CD4-positive, alpha-beta T cell treated with Interferon gamma for 1 hour (primary cell): ENCODE measurements around the gene RPS28.
"Not testable (repeated sequence)": the region's sequence is repeated elsewhere in the genome, so short reads cannot be mapped to it uniquely, and the experiment has no call there.

Experiments used
- DNase-seq: peaks from one replicate; pipeline ENCODE4 v3.0.0-alpha.2; 2020

RPS28 gene

GRCh38 chr19:8342684-8343482 is 21.6 kb downstream of the RPS28 start, which contains the start of gene KANK3:
TSS of gene KANK3 (minus strand) at chr19:8343262. CDS start at chr19:8337828, 5,434 bp downstream.
- peak; percentile 93 for DNase-seq

DNA sequence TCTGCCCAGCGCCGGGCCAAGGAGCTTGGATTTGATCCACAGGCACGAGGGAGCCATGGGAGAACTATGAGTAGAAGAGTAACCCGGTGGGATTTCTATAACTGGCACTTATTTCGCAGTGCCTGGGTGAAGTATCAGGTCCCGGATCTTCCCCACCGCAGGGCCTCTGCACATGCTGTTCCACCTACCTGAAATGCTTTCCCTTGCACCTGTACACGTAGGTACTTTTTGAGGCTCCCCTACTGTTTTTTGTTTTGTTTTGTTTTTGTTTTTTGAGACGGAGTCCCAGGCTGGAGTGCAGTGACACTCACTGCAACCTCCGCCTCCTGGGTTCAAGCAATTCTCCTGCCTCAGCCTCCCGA is 22.2 kb downstream of the RPS28 start:
- no peak for DNase-seq

GRCh38 chr19:8349629-8350372 is 28.5 kb downstream of the RPS28 start:
- DNase-seq = not testable (repeated sequence)

GRCh38 chr19:8352134-8352827 is 31.0 kb downstream of the RPS28 start:
- DNase-seq = no peak

- not testable (repeated sequence) for DNase-seq
These were observed 31.5 kb downstream of the RPS28 start for GRCh38 chr19:8352845-8353244.

GRCh38 chr19:8355631-8356402 is 34.5 kb downstream of the RPS28 start:
- no peak for DNase-seq

DNA sequence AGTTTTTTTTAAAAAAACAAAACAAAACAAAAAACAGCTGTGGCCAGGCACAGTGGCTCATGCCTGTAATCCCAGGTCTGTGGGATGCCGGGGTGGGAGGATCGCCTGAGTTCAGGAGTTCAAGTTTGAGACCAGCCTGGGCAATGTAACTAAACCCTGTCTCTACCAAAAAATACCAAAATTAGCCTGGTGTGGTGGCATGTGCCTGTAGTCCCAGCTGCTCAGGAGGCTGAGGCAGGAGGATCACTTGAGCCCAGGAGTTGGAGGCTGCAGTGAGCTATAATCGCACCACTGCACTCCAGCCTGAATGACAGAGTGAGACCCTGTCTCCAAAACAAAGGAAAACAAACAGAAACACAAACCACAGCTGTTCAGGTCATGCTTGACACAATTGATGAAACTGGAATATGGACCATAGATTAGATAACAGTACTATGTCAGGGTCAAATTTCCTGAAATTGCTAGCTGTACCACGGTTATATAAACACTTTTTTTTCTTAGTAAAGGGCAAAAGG is 35.8 kb downstream of the RPS28 start:
- no peak for DNase-seq

DNA sequence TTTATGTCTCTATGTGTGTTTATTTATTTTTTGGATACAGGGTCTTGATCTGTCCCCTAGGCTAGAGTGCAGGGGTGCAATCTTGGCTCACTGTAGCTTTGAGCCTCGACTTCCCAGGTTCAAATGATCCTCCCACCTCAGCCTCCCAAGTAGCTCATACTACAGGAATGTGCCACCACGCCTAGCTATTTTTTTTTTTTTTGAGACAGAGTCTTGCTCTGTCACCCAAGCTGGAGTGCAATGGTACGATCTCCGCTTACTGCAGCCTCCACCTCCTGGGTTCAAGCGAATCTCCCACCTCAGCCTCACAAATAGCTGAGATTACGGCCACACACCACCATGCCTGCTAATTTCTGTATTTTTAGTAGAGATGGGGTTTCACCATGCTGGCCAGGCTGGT is 37.7 kb downstream of the RPS28 start:
- no peak for DNase-seq

- no peak for DNase-seq
These were observed 38.9 kb downstream of the RPS28 start for GRCh38 chr19:8360196-8360595.

DNA sequence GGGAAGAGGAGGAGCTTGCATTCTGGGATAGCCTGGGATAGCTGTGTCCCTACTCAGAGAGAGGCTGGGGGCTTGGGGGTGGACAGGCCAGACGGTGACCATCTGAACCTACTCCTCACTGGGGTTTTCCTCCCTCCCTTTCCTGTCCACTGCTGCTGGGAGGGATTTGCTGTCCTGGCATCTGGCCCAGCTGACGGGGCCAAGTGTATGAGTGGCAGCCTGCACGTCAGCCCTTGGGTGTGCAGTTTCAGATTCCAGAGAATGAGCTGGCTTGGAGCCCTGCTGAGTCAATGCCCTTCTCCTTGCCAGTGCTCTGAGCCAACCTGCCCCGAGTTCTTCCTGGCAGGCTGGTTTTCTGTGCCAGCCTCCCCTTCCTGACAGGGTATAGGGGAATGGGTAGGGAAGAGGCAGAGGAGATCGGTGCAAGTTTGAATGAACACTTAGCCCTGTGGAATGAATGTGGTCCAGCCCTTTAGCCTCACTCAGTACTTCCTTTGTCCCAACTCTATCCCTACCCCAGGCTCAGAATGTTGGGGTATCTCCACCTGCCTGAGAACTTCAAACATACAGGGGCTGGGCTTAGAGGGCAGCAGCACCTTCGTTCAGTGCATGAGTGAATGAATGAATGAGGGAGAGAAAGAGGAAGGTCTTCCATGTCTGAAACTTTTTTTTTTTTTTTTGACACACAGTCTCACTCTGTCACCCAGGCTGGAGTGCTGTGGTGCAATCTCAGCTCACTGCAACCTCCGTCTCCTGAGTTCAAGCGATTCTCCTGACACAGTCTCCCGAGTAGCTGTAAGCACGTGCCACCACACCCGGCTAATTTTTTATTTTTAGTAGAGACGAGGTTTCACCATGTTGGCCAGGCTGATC is 40.9 kb downstream of the RPS28 start:
- no peak for DNase-seq

GRCh38 chr19:8363803-8364771 is 42.8 kb downstream of the RPS28 start, which contains the start of gene ANGPTL4:
TSS of gene ANGPTL4 (plus strand) at chr19:8364155. CDS start at chr19:8364322, 167 bp downstream.
- peak; percentile 24 for DNase-seq

DNA sequence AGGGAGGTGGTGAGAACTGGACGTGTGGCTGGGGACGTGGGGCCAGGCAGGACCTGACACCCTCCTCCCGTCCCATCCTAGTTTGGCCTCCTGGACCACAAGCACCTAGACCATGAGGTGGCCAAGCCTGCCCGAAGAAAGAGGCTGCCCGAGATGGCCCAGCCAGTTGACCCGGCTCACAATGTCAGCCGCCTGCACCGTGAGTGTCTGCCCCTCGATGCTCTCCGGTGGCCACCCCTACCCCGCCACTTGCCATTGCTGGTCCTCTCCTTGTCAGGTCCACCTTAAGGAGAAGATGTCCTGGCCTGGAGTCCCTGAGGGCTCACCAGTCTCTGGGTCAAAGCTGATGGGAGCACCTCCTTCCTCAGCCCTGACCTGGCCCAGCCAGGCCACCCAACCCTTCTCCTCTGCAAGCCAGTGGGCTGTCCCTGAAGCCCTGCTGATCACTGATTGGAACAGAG is 44.9 kb downstream of the RPS28 start:
- DNase-seq = no peak

- no peak for DNase-seq
These were observed 45.6 kb downstream of the RPS28 start for GRCh38 chr19:8366961-8367326.

DNA sequence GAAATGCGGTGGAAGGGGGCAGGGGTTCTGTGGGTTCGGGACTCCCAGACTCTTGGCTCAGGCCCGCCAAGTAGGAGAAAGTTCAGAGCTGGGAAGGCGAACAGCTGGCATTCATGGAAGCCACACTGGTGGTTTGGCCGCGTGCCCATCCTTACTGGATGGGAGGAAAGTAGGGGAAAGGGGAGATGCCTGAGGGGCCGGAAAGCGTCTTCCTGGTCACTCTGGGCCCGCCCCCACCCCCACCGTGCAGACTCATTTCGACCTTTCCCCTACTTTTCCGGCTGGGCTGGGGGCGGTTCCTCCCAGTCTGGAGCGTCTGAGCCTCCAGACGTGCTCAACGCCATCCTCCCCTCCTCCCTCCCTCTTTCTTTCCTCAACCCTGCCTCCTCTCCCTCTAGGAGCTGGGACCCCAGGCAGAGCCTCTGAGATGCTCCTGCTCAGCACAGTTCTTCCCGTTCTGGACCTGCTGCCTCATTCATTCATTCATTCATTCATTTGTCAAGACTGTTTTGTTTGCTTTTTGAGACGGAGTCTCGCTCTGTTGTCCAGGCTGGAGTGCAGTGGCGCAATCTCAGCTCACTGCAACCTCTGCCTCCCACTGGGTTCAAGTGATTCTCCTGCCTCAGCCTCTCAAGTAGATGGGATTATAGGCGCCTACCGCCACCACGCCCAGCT is 46.2 kb downstream of the RPS28 start:
- DNase-seq = no peak

DNA sequence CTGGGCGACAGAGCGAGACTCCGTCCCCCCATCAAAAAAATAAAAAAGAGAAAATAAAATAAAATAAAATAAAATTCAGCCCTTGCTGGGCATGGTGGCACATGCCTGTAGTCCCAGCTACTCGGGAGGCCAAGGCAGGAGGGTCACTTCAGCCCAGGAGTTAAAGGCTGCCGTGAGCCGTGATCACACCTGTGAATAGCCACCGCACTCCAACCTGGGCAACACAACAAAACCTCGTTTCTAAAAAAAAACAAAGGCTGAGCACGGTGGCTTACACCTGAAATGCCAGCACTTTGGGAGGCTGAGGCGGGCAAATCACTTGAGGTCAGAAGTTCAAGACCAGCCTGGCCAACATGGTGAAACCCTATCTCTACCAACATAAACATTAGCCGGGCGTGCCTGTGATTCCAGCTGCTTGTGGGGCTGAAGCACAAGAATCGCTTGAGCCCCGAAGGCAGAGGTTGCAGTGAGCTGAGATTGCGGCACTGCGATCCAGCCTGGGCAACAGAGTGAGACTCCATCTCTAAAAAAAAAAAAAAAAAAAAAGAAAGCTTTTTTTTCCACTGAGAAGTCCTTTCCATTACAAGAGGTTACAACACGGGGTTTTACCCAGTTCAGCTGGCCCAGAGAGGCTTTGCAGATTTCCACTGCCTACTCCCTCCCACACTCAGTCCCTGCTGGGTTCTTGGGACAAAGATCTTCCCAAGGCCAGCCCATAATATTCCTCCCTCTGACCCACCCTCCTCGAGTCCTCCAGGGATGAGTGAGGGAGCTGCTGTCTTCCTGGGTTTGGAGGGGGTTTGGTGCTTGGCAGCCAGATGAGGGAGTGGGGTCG is 49.1 kb downstream of the RPS28 start:
- no peak for DNase-seq

DNA sequence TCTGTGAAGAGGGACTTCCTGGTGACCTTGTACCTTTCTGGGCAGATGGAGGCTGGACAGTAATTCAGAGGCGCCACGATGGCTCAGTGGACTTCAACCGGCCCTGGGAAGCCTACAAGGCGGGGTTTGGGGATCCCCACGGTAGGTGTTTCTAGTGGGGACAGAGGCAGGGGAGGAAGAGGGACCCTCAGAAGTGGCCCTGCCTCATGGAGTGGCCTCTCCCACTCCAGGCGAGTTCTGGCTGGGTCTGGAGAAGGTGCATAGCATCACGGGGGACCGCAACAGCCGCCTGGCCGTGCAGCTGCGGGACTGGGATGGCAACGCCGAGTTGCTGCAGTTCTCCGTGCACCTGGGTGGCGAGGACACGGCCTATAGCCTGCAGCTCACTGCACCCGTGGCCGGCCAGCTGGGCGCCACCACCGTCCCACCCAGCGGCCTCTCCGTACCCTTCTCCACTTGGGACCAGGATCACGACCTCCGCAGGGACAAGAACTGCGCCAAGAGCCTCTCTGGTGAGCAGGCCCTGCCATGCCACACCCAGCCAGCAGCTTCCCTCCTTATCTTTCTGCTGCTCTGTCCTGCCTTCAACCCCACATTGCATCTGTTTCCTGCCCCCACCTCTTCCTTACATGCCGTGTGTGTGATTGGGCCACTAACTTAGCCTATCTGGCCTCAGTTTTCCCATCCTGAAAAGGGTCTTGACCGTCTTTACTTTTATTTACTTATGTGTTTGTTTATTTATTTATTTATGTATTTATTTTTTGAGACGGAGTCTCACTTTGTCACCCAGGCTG is 49.9 kb downstream of the RPS28 start:
- no peak for DNase-seq
